OCI-LY7 (cell line): ENCODE results near the gene ZSWIM9.

Experiments used
- EZH2phosphoT487 ChIP-seq: fragments of 200-600 bp; sonication (generic); IDR thresholded peaks from 2 replicates; pipeline ENCODE4 v1.6.1; 2018; ENCODE audit warnings: low read depth, borderline replicate concordance, mild to moderate bottlenecking, mixed run types, antibody characterized with exemption, low read length, moderate library complexity, mixed read lengths
- TF ChIP-seq, protein P1 (sequence below): fragments of 200-600 bp; sonication (generic); conservative IDR thresholded peaks from 2 replicates; pipeline ENCODE4 v1.5.1; 2014; ENCODE audit warnings: mild to moderate bottlenecking, antibody characterized with exemption, low read length, moderate library complexity, mixed read lengths

DNA sequence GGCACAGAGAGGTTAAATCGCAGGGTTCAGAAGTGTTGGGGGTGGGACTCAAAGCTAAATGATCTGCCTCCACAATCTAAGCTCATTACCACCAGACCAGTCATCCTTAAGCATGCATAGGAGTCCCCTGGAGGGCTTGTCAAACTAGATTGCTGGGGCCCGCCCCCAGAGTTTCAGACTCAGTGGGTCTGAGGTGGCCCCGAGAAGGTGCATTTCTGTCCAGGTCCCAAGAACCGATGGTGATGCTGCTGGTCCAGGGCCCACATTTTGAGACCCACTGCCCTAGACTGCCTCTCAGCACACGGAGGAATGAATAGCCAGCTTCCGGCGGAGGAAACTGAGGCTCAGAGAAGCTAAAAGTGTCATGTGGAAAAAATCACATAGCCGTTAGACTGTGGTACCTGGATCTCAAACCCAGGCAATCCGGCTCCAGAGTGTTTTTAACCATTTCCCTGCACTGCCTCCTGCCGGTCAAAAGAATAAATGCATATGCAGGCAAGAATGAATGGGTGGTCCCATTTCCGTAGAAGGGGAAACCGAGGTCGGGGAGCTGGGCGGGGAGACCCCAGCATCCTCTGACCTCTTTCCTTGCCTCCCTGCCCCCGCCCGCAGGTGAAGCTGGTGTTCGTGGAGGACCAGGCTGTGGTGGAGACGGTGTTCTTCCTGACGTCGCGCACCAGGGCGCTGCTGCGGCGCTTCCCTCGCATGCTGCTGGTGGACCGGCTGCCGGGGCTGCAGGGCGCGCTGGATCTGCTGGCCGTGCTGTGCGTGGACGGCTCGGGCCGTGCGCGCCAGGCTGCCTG is 23.8 kb downstream of the ZSWIM9 start:
- TF ChIP-seq, protein P1, sequence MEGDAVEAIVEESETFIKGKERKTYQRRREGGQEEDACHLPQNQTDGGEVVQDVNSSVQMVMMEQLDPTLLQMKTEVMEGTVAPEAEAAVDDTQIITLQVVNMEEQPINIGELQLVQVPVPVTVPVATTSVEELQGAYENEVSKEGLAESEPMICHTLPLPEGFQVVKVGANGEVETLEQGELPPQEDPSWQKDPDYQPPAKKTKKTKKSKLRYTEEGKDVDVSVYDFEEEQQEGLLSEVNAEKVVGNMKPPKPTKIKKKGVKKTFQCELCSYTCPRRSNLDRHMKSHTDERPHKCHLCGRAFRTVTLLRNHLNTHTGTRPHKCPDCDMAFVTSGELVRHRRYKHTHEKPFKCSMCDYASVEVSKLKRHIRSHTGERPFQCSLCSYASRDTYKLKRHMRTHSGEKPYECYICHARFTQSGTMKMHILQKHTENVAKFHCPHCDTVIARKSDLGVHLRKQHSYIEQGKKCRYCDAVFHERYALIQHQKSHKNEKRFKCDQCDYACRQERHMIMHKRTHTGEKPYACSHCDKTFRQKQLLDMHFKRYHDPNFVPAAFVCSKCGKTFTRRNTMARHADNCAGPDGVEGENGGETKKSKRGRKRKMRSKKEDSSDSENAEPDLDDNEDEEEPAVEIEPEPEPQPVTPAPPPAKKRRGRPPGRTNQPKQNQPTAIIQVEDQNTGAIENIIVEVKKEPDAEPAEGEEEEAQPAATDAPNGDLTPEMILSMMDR = peak; percentile 78
- no peak for TF ChIP-seq EZH2phosphoT487
